ENCODE measurements around the gene SAV1.
"Not testable (repeated sequence)": the region's sequence is repeated elsewhere in the genome, so short reads cannot be mapped to it uniquely, and the experiment has no call there.

Gene SAV1

DNA sequence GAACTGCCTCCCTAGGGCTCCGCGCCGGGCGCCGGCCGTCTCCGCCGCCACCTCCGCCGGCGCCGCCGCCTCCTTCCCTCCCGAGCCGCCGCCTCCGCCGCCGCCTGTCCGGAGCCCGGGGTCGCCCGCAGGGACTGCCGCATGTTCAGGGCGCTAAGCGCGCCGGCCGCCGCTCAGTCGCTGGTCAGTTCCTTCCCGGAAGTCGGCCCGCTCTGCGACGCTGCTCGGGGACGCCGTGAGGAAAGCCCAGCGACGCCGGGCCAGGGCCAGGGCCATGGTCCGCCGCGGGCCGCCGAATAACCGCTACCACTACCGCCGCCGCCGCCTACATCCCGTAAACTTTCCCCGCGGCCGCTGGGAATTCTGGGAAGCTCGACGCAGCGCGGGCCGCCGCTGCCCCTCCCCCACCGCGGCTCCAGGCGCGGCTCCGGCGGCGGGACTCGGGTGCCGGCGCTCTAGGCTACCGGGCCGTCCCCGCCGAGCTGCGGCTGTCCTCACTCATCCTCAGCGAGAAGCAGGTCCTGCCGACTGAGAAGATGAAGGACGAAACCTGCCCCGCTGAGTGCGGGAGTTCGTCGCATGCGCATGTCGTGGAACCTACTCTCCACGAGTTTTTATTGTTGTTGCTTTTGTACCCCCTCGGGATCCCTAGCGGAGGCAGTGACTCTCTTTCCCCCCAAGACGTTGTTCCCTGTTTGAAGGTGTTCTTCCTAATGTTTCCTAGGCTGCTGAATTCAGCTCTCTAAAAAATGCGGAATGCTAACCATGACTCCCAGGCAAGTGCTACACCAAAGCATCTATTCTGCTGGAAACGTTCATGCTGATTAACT, at the start of gene SAV1:
SAV1 (minus strand) TSS at position 311 of the 830 bp plus-strand sequence. CDS start 339 bp downstream, outside the sequence.
- peak in 3 of 4 experiments; percentile 25 to 37 (median 28) for DNase-seq

DNA sequence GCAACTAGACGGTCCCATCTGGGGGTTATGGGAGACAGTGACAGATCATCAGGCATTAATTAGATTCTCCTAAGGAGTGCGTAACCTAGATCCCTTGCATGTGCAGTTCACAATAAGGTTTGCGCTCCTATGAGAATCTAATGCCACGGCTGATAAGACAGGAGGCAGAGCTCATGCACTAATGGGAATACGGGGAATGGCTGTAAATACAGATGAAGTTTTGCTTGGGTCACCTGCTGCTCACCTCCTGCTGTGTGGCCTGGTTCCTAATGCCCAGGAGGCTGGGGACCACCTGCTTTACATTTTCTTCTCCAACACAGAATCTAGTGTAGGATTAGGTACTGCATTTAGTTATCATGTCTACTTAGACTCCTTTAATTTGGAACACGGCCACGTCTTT, 49.7 kb upstream of the SAV1 start:
- no peak for DNase-seq

DNA sequence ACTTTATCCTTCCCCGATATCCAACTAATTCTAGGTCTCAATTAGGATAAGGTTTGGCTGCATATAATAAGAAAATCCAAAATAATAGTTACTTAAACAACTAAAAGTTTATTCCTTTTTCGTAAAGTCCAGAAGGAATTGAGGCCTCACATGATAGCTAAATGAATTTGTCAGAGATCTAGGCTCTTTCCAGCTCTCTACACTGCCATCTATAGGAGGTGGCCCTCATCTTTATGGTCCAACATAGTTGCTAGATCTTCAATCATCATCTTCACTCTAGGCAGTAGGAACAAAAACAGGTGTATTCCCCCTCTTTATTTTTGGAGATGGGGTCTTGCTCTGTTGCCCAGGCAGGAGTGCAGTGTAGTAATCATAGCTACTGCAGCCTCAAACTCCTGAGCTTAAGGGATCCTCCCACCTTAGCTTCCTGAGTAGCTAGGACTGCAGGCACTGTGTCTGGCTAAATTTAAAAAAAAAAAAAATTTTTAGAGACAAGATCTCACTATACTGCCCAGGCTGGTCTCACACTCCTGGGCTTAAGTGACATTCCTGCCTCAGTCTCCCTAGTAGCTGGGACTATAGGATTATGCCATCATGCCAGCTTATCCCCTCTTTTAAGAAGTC, 46.5 kb upstream of the SAV1 start:
- no peak for DNase-seq

DNA sequence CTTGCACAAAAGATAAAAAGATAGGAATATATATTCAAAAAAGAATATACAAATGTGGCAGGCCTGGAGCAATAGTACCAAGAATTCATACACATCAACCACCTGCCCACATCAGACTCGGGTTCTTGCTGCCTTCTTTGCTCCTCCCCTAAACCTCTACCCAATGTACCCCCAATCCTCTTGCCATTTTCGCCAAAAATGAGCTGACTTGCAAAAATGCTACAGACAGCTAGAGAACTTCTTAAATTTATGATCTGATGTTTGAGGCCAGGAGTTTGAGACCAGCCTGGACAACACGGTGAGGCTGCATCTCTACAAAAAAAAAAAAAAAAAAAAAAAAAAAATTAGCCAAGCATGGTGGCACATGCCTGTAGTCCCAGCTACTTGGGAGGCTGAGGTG, 42.9 kb upstream of the SAV1 start:
- DNase-seq, result no peak

DNA sequence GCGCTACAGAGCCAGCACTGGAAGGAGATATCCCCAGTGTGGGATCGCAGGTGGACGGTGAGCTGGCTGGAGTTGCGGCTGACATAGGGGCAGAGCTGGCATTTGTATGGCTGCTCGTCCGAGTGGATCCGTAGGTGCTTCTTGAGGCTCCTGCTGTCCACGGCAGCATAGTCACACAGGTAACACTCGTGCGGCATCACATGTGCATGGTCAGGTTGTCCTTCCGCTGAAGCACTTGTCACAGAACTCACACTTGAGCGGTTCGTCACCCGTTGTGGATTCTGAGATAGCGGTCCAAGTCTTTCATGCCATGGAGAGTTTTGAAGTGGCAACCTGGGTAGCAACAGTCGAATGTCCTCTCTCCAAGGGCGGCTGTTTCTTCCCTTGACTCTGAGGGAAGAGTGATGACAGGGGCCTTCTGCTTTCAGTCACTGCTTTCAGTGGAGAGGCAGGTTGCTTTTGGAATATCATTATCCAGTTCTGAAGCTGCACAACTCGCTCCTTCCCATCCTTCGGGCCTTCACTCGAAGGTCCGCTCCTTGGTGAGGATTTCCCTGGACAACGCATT, 37.0 kb upstream of the SAV1 start:
- no peak for DNase-seq

DNA sequence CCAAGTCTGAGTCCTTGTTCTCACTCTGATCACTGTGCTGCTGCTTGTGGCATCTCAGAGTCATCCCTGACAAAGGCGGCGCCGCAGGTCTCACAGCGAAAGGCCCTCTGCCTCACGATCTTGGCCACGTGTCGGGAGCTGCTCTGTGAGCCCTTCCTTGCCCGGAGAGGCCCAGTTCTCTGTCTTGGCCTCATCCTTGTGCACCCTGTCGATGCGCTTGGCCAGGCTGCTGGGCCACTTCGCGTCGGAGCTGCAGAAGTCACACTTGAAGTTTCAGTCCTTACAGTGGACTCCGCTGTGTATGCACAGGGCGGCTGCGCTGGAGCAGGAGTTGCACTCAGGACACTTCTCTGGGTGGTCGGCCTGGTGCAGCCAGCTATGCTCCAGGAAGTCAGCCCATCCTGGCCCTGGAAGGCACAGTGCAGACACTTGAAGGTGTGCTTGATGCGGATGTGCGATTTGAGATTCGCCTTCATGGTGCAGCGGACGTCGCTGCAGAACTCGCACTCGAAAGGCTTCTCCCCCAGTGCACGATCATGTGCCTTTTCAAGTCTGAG, 36.4 kb upstream of the SAV1 start:
- DNase-seq, result no peak

DNA sequence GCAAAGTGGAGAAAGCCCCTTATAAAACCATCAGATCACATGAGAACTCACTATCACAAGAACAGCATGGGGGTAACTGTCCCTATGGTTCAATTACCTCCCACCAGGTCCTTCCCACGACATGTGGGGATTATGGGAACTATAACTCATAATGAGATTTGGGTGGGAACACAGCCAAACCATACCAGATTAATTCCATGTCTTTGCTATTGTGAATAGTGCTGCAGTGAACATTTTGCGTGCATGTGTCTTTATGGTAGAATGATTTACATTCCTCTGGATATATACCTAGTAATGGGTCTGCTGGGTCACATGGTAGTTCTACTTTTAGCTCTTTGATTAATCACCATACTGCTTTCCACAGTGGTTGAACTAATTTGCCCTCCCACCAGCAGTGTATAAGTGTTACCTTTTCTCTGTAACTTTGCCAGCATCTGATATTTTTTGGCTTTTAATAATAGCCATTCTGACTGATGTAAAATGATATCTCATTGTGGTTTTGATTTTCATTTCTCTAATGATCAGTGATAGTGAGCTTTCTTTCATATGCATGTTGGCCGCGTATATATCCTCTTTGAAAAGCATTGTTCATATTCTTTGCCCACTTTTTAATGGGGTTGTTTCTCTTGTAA, 29.7 kb upstream of the SAV1 start:
- no peak for DNase-seq

DNA sequence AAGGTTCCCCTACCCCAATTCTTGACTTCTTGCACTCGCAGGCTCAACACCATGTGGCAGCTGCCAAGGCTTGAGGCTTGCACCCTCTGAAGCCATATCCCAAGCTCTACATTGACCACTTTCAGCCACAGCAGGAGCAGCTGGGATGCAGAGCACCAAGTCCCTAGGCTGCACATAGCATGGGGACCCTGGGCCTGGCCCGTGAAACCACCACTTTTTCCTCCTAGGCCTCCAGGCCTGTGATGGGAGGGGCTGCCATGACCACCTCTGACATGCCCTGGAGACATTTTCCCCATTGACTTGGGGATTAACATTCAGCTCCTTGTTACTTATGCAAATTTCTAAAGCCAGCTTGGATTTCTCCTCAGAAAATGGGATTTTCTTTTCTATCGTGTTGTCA, 26.2 kb upstream of the SAV1 start:
- DNase-seq, result not testable (repeated sequence)

DNA sequence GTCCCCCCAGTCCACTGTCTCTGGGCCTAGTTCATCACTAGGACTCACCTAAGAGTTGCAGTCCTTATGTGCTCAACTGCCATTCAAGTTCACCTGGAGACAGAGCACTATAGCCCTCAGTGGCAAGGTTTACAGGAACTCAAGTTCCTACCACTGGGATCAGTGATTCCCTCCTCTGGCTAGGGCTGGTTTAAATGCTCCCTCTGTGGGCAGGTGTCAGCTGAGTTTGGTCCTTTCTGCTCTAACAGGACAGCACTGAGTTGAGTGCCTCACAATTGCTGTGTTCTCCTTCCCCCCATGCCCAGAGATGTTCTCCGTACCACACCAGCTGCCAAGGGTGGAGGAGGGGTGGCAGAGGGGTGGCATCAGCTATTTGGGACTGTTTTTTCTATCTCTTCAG, 20.8 kb upstream of the SAV1 start:
- DNase-seq, result no peak

DNA sequence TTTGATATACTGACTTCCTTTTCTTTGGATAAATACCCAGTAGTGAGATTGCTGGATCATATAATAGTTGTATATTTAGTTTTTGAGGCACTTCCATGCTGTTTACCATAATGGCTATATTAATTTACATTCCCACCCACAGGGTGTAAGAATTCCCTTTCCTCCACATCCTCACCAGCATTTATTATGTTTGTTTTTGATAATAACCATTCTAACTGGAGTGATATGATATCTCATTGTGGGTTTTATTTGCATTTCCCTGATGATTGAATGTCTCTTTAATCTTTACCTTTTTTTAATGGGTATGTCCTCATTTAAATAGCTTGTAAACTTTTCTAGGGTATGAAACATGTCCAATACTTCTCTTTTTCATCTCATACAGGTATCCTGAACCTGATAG, 11.6 kb upstream of the SAV1 start:
- DNase-seq, result no peak

DNA sequence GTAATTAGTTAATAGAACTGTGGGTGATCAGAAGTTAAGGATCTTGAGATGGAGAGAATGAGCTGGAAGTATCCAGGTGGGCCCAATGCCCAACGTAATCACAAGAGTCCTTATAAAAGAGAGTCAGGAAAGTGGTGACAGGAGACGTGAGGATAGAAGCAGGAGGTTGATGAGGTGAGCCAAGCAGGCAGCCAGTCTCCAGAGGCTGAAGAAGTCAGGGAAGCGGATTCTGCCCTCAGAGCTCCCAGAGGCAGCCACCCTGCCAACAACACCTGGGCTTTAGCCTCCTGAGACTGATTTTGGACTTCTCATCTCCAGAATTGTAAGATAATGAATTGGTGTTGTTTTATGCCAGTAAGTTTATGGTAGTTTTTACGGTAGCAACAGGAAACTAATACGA, 10.1 kb upstream of the SAV1 start:
- DNase-seq, result no peak

DNA sequence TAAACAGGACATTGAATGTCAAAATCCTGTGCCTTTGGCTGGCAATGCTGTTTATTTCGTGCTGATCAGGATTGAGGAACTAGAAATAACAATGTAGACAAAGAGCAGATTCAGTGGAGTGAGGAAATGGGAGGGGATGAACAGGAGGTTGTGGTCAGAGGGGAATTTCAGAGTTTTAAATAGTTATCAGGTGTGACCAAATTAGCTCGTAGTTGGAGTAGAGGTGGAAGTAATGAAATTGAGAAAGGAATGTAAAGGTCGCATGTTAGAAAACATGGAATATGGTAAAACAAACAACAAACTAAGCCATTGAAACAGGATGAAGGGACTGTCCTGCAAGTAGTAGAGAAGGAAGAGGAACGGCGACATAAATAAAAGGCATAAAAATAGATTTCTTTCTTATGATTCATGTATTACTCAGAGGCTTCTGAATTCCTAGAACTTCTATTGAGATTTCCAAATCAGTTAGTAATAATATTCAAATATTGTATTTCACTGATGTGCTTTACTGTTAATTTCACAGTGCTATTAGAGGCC, 9.5 kb upstream of the SAV1 start:
- no peak for DNase-seq

DNA sequence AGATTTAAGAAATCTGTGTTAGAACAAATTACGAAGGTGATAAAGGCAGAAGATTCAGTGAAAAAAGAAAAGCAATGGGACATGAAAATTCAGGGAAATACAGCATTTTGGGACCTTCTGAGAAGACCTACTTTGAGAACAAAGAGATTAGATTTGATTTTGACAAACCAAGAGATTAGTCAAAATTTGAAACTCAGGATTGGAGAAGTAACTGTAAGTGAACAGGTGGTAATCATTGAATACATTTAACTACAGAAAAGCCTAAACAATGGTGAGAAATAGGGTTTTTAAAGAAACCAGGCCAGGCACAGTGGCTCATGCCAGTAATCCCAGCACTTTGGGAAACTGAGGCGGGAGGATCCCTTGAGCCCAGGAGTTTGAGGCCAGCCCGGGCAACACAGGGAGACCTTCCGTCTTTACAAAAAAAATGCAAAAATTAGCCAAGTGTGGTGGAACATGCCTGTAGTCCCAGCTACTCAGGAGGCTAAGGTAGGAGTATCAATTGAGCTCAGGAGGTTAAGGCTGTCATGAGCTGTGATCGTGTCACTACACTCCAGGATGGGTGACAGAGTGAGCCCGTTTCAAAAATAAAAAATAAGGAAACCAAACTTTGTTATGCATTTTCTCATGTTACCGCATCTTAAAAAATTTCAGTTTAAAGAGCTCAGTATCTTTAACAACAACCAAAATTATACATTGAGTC, 8.9 kb upstream of the SAV1 start:
- DNase-seq, result no peak

DNA sequence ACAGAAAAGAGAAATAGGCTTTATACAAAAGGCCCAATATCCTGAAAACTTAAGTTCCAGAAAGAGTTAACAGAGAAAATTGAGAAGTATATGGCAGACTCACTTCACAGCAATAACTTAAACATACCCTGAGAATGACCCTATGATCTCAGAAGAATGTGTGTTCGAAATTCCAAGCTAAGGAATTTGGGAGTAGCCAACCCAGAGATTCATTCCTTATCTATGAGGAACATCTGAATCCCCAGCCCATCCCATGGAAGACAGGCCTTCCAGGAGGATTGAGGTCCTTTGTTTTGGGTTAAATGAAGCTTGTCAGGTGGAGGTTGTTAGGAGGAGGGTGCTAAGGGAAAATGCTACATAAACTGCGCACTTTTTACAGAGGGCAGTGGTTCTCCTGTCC, 7.5 kb upstream of the SAV1 start:
- no peak for DNase-seq

DNA sequence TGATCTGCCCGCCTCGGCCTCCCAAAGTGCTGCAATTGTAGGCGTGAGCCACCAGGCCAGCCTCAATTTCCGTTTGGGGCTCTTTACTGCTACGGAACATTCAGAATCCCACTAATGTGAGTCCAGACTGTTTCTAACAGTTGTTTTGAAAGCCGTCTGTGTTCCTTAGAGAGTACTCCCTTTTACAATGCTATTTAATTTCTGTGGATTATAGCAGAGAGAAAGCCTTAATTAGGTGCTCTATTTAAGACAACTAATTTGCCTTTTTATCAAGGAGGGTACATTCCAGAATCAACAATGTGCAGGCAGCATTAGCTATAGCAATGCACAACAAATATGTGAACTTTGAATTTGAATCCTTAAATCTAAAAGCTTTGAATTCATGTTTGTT, 2.8 kb upstream of the SAV1 start:
- DNase-seq, result no peak

DNA sequence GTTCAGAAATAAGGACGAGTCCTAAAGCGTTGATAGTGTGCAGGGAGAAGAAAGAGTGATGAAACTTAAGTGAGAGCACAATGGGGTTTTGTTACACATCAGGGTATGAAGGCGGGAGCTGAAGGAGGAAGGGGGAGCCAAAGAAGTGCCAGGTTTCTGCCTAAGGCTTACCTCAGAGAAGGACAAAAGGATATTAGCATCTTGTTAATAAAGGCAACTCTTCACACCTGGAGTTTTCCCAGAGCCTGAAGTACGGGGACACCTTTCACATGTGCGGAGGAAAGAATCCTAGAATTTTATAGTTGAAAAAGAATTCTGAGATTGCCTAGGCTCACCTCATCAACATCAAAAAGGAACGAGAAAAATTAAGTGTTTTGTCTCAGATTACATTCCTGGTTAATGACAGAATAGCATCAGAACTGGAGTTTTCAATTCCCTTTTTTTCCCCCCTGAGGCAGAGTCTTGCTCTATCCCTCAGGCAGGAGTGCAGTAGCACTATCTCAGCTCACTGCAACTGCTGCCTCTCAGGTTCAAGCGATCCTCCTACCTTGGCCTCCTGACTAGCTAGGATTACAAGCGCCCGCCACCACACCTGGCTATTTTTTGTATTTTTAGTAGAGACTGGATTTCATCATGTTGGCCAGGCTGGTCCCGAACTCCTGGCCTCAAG, 2.2 kb upstream of the SAV1 start:
- no peak for DNase-seq

DNA sequence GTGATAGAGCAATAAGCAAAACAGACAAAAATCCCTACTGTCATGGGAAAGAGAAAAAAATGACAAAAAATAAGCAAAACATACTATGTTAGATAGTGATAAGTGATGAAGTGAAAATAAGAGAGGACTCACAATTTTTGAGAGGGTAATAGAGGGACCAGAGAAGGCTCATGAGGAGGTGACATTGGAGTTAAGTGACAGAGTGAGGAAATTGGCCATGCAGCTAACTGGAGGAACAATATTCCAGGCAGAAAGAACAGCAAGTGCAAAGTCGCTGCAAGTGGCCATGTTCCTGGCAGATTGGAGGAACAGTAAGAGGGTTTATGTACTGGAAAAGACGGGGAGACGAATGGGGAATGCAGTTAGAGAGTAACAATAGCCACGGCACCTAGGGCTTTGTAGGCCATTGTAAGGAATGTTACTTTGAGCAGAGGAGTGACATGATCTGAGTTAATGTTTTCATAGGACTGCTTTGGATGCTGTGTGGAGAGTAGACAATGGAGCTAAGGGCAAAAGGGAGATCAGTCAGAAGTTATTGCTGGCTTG, 1.4 kb upstream of the SAV1 start:
- DNase-seq, result no peak

DNA sequence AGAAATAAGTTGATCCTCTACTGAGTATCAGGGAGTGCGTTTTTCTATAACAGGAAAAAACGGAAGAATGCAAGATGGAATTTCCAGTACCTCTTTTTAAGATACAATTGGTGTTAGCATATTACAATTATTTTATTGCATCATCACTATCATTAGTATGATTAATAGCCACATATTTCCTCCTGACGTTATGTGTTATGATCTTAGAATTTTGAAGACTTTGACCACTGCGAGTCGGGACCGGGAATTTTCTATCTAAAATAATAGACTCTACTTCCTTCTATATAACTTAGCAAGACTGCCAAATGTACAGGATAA, 679 bp upstream of the SAV1 start:
- DNase-seq, result no peak

DNA sequence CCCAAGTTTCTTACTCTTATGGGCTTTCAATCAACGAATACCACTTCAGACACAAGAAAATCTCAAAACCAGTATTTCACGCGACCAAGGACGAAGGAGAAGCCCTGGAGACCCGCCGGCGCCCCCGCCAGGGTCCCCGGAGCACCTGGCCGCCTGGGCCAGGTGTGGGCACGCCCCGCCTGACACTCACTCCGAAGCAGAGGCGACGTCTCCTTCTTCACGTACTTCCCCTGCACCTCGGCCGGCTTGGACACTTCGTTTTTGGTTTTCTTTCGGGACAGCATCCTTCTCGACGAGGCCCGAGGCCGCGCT, 466 bp downstream of the SAV1 start:
- DNase-seq, result peak in 2 of 4 experiments; percentile 4 to 20

DNA sequence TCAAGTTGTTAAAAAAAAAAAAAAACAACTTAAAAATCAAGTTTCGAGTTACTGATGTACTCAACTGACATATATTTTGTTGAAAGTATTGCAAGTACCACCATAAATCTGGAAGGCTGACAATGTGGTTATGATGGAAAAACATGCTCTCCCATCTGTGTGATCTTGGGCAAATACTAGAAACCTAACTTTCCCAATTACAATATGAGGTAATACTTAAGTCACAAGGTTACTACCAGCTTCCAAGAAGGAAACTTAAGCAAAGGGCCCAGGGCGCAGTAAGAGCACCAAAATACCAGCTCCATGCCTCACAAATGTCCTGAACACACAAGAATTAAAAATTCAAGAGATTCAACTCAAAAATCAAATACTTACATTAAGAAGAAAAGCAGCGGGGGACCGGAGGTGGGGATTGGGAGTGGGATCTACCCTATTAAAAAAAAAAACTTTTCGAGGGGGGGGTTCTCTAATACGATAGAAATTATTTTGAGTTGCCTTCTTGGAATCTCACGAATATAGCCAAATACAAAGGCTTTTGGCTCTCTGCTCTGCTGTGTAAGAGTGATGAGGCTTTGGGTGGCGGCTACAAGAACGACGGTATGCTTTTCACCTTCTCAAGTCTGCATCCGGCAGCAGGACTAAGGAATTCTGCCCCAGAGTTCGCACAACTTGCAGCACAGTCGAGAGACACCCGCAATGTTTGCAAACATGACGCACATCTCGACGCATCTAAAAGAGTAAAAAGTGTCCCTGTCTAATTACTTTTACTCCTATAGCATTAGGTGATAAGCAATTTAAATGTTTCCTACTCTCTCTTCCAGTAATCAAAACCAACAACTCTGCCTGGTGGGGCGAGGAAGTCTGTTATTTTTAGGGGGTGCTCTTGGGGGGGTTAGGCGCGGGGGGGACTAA, 1.1 kb downstream of the SAV1 start:
- no peak for DNase-seq

DNA sequence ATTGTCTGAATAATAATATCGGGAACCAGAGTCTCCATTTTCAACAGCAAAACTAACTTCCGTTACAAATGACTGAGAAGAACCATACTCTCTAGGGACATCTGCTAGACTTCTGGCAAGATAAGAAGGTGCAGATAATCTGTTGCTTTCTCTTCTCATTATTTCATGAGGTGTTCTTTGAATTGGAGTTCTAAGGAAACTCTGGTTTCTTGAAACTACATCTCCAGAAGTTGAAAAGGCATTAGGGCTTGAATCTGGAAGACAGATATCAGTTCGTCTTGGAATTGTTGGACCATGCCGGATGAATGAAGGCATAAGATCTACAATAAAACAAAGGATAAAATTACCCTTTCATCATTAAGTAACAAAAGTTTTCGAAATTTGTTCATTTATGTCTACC, 2.8 kb downstream of the SAV1 start:
- not testable (repeated sequence) for DNase-seq
